K562 (cell line): ENCODE data around the gene OSBPL10. TPM values are rescaled to one million over a fixed set of nuclear protein-coding genes. Genes with fewer than 3 reads are reported as not detected.

Source experiments
- ATAC-seq: fragments of 200-7000 bp; cut with Tn5 transposase; 3 replicates; pipeline ENCODE4 v1.9.1; 2020; ENCODE audit warnings: moderate library complexity
- BruUV-seq: library from RNA; stranded (reverse); fragments of 400-500 nt; replicated peaks from 2 replicates; lab custom pipeline; 2021; lab: Mats Ljungman, UMichigan
- CTCF ChIA-PET: fragments of 300-600 bp; formaldehyde crosslinking; extraction: SDS; loops from one replicate; lab custom pipeline; 2021; ENCODE audit warnings: low intra/inter-chr PET ratio; lab: Yijun Ruan, JAX
- POLR2A ChIA-PET: fragments of 300-600, 350-650 bp; sonication (Branson Sonifier 250); formaldehyde crosslinking; extraction: SDS; loops from one replicate; lab custom pipeline; 2021; ENCODE audit warnings: antibody characterized with exemption, inconsistent platforms; lab: Yijun Ruan, JAX
- DNase-seq, 4 experiments: peaks; one replicate each; pipeline versions ENCODE4 v3.0.0 to v3.0.0-alpha.2; 2011 to 2018; ENCODE audit warnings: low spot score in 3 of 4, mixed read lengths in 3 of 4; ENCODE audit errors: extremely low read depth in 1 of 4
- FAIRE-seq: peaks from 2 replicates; lab custom pipeline; 2011; peaks lifted over from hg19 to GRCh38; lab: Jason Lieb, UNC
- H2AFZ ChIP-seq: 2 replicates; pipeline ENCODE4 v1.6.0; 2011; ENCODE audit warnings: low read depth, low read length, control low read depth, inconsistent platforms
- H3K27ac ChIP-seq: fragments of 200-600 bp; 3 replicates; pipeline ENCODE4 v1.8.0; 2011; ENCODE audit warnings: low read depth, mild to moderate bottlenecking, control low read depth, inconsistent platforms, low read length, moderate library complexity, mixed read lengths; ENCODE audit errors: extremely low read depth
- H3K27me3 ChIP-seq, 2 experiments: fragments of 300-600 bp in 1 of 2; 2 replicates in 1 of 2; 3 replicates in 1 of 2; pipeline versions ENCODE4 v1.6.0 to v1.8.0; 2011; ENCODE audit warnings: inconsistent platforms in 2 of 2, low read length in 2 of 2, mild to moderate bottlenecking in 1 of 2, mixed read lengths in 1 of 2, moderate library complexity in 1 of 2; ENCODE audit not compliant: control insufficient read depth in 2 of 2, insufficient read depth in 2 of 2
- H3K36me3 ChIP-seq: fragments of 300-600 bp; 3 replicates; pipeline ENCODE4 v1.8.0; 2011; ENCODE audit warnings: mild to moderate bottlenecking, low read length, inconsistent platforms; ENCODE audit not compliant: control insufficient read depth, insufficient read depth
- H3K4me1 ChIP-seq, 2 experiments: fragments of 200-600 bp in 1 of 2; replicated peaks in 1 of 2; 2 replicates in 1 of 2; 3 replicates in 1 of 2; pipeline versions ENCODE4 v1.5.1 to v1.8.0; 2011; ENCODE audit warnings: inconsistent platforms in 2 of 2, low read length in 2 of 2, mild to moderate bottlenecking in 1 of 2, mixed read lengths in 1 of 2, moderate library complexity in 1 of 2; ENCODE audit not compliant: control insufficient read depth in 2 of 2, insufficient read depth in 2 of 2
- H3K4me2 ChIP-seq: 2 replicates; pipeline ENCODE4 v1.6.1; 2011; ENCODE audit warnings: low read length, control low read depth, inconsistent platforms, mixed read lengths; ENCODE audit not compliant: insufficient read depth
- H3K4me3 ChIP-seq: fragments of 200-600 bp; sonication (generic), shearing (Covaris generic); 2 replicates; pipeline ENCODE4 v1.5.1; 2016; ENCODE audit warnings: control low read depth, inconsistent platforms
- H3K79me2 ChIP-seq: fragments of 200-600 bp; 3 replicates; pipeline ENCODE4 v1.8.0; 2011; ENCODE audit warnings: low read length, inconsistent platforms; ENCODE audit not compliant: control insufficient read depth, insufficient read depth
- H3K9ac ChIP-seq, 2 experiments: 2 replicates each; pipeline versions ENCODE4 v1.6.0 to v1.6.1; 2011; ENCODE audit warnings: low read depth in 2 of 2, low read length in 2 of 2, control low read depth in 1 of 2, inconsistent platforms in 1 of 2, mild to moderate bottlenecking in 1 of 2, mixed read lengths in 1 of 2; ENCODE audit not compliant: insufficient read depth in 1 of 2
- H3K9me1 ChIP-seq: one replicate; pipeline ENCODE4 v1.6.0; 2011; ENCODE audit warnings: inconsistent platforms, mild to moderate bottlenecking, low read length, moderate library complexity; ENCODE audit not compliant: control insufficient read depth, insufficient read depth
- H3K9me3 ChIP-seq: replicated peaks from 2 replicates; pipeline ENCODE4 v1.5.1; 2011; ENCODE audit warnings: low read depth, low read length, inconsistent platforms; ENCODE audit not compliant: control insufficient read depth, insufficient read depth
- H4K20me1 ChIP-seq: replicated peaks from 2 replicates; pipeline ENCODE4 v1.6.1; 2011; ENCODE audit warnings: low read length, inconsistent platforms, mixed read lengths; ENCODE audit not compliant: control insufficient read depth, insufficient read depth
- GABPA ChIP-seq: fragments of 200-800 bp; sonication (Bioruptor generic); conservative IDR thresholded peaks from 2 replicates; pipeline ENCODE4 v1.6.1; 2016; ENCODE audit warnings: low read depth, missing genetic modification characterization, missing compliant biosample characterization
- HNRNPUL1 ChIP-seq: fragments of 200-400 bp; formaldehyde crosslinking; IDR thresholded peaks from 2 replicates; pipeline ENCODE4 v1.6.1; 2017; ENCODE audit warnings: low read length
- XRCC3 ChIP-seq: fragments of 450-650 bp; IDR thresholded peaks from 2 replicates; pipeline ENCODE4 v1.6.1; 2017; ENCODE audit warnings: mild to moderate bottlenecking, moderate library complexity
- ZNF589 ChIP-seq: fragments of 200-800 bp; sonication (Bioruptor generic); IDR thresholded peaks from 2 replicates; pipeline ENCODE4 v1.6.1; 2016; ENCODE audit warnings: low read depth, missing genetic modification characterization, missing compliant biosample characterization
- WGBS: fragments of 100-300 bp; shearing (Covaris generic); methylation state at CpG from one replicate; pipeline ENCODE4 v1.1.6; 2016; ENCODE audit warnings: low coverage, mixed read lengths; ENCODE audit not compliant: insufficient coverage; ENCODE audit errors: missing lambda C conversion rate; 5-methylcytosine and 5-hydroxymethylcytosine counted together
- in situ Hi-C: fragments of 300-500 bp; cut with MboI; formaldehyde crosslinking; loops from 4 replicates; pipeline ENCODE4 v1.15.0; 2018; ENCODE audit warnings: inconsistent platforms, mixed read lengths
- intact Hi-C: fragments of 100-400 bp; cut with micrococcal nuclease; formaldehyde crosslinking; loops from 2 replicates; pipeline ENCODE4 v1.14.2; 2022
- polyA plus RNA-seq, 8 experiments: library from polyadenylated mRNA; depleted of rRNA in 4 of 8; stranded (reverse) in 5 of 8; unstranded in 3 of 8; fragments of >200 nt; fragmentation: Nextera tagmentation in 2 of 8; fragmentation: Illumina TruSeq in 1 of 8; extraction: Ambion mirVana in 2 of 8; extraction: Trizol in 1 of 8; gene quantifications; 2 replicates each; pipeline versions ENCODE4 v1.2.1 to v1.2.3, GENCODE V29; 2011 to 2014; ENCODE audit warnings: inconsistent platforms in 1 of 8, missing spikeins in 1 of 8
- total RNA-seq, 7 experiments: library from RNA; depleted of rRNA in 6 of 7; stranded (reverse); fragments of >200 nt in 6 of 7; fragmentation: Illumina TruSeq in 2 of 7; extraction: Trizol in 2 of 7; gene quantifications; 2 replicates each; pipeline versions ENCODE4 v1.2.1 to v1.2.3, GENCODE V29; 2011 to 2021; ENCODE audit warnings: low replicate concordance in 1 of 7
- TF ChIP-seq, protein P1 (sequence below): fragments of 450-650 bp; IDR thresholded peaks from 2 replicates; pipeline ENCODE4 v1.6.1; 2016; ENCODE audit warnings: mild to moderate bottlenecking

OSBPL10 gene
- total and polyA plus RNA-seq, 9 of the 15 experiments (the other 6 are each of a cell fraction or from before 2014, with no cell fraction given): 0.03 to 0.19 (median 0.14) TPM; not detected in 2

DNA sequence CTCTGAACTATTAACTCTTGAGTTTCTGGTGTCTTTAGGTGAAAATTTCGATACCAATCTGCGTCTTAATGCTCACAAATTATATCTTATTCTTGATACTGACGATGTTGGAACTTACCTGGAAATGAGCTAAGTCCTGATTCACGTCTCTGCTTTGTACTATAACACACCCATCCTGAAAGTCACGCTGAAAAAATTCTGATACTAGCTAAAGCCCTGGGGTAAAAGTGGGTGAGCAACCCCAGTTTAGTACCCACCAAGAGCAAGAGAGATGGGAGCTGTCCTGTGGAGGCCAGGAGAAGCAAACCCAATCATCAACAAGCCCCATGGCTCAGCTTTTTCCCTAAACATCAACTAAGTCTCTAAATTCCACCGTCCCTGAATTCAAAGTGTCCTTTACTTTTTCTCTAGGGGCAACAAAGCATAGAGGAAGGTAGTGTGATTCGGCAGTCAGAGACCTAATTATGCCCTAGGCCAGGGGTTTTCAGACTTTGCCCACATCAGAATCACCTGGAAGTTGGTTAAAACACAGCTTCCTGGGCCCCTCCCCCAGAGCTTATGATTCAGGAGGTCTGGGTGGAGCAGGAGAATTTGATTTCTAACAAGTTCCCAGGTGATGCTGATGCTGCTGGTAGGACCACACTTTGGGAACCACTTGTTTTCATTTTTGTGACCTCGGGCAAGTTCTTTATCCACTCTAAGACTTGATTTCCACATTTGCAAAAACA is 90.2 kb downstream of the OSBPL10 start:
- Histone ChIP-seq H3K9me3 (no peaks in the 10 kb centered on the region), H2AFZ (no peak overlapping the region), H3K4me1 (no peaks in the 10 kb centered on the region), H3K9ac (no peak overlapping the region), H4K20me1 (no peaks in the 10 kb centered on the region), H3K9me1 (peaks cover 4% of the 10 kb centered on the region), H3K36me3 (no peaks in the 10 kb centered on the region), H3K79me2 (no peaks in the 10 kb centered on the region), H3K4me2 (no peak overlapping the region), H3K27ac (no peak overlapping the region), H3K4me3 (no peak overlapping the region), H3K27me3 (peaks cover 3 to 16% of the 10 kb centered on the region in 2 experiments; a peak in 4 of 5 replicates)
- CTCF ChIA-PET: no interaction called here
- in situ Hi-C loops: no loop called here
- POLR2A ChIA-PET: interaction anchor here (0.6 to 1.2 kb wide), 5 partner anchors 9 to 530 kb away, joined by 3 to 7 read pairs (median 3); no protein-coding TSS in a partner anchor
- intact Hi-C loops: no loop called here
- no TSS peak for BruUV-seq
- no peak for DNase-seq
- TF ChIP-seq ZNF589: no peak
- TF ChIP-seq, protein P1, sequence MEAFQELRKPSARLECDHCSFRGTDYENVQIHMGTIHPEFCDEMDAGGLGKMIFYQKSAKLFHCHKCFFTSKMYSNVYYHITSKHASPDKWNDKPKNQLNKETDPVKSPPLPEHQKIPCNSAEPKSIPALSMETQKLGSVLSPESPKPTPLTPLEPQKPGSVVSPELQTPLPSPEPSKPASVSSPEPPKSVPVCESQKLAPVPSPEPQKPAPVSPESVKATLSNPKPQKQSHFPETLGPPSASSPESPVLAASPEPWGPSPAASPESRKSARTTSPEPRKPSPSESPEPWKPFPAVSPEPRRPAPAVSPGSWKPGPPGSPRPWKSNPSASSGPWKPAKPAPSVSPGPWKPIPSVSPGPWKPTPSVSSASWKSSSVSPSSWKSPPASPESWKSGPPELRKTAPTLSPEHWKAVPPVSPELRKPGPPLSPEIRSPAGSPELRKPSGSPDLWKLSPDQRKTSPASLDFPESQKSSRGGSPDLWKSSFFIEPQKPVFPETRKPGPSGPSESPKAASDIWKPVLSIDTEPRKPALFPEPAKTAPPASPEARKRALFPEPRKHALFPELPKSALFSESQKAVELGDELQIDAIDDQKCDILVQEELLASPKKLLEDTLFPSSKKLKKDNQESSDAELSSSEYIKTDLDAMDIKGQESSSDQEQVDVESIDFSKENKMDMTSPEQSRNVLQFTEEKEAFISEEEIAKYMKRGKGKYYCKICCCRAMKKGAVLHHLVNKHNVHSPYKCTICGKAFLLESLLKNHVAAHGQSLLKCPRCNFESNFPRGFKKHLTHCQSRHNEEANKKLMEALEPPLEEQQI: no peak
- TF ChIP-seq XRCC3: no peak
- no peak for TF ChIP-seq HNRNPUL1
- no peak for TF ChIP-seq GABPA
- WGBS: under 1% methylated on average over 8 of the region's 8 CpGs
- FAIRE-seq: no peak
- ATAC-seq: no peak
